Spleen (tissue), 11 donors: ENCODE results near the gene GMDS. TPM values are rescaled to one million over a fixed set of nuclear protein-coding genes. Genes with fewer than 3 reads are reported as not detected.
A peak's percentile ranks its signal among the peaks of the same experiment; 100 is the strongest.

Source experiments
- DNase-seq: peaks from one replicate; pipeline ENCODE4 v3.0.0-alpha.2; 2020
- H3K27ac ChIP-seq, 8 donors: fragments of 200-600 bp; sonication (generic) in 7 of 8; 1 replicate in 4 of 8; 2 replicates in 4 of 8; pipeline versions ENCODE4 v1.5.0 to v1.8.0; 2016 to 2021; ENCODE audit warnings: inconsistent platforms in 4 of 8, mild to moderate bottlenecking in 4 of 8, moderate library complexity in 1 of 8
- H3K27me3 ChIP-seq, 7 donors: fragments of 200-600 bp; sonication (generic) in 6 of 7; replicated peaks in 1 of 7; 1 replicate in 4 of 7; 2 replicates in 3 of 7; pipeline versions ENCODE4 v1.5.0 to v1.8.0; 2016 to 2021; ENCODE audit warnings: inconsistent platforms in 3 of 7, mild to moderate bottlenecking in 1 of 7
- H3K36me3 ChIP-seq, 6 donors: fragments of 200-600 bp; sonication (generic) in 5 of 6; 1 replicate in 4 of 6; 2 replicates in 2 of 6; pipeline versions ENCODE4 v1.5.0 to v1.8.0; 2016 to 2021; ENCODE audit warnings: inconsistent platforms in 2 of 6
- H3K4me1 ChIP-seq, 6 donors: fragments of 200-600 bp; sonication (generic) in 5 of 6; 1 replicate in 3 of 6; 2 replicates in 3 of 6; pipeline versions ENCODE4 v1.5.0 to v1.8.0; 2016 to 2021; ENCODE audit warnings: inconsistent platforms in 3 of 6
- H3K4me3 ChIP-seq, 8 donors: fragments of 200-600 bp; sonication (generic) in 7 of 8; 1 replicate in 4 of 8; 2 replicates in 4 of 8; pipeline versions ENCODE4 v1.5.0 to v1.8.0; 2016 to 2021; ENCODE audit warnings: inconsistent platforms in 4 of 8, mild to moderate bottlenecking in 4 of 8, moderate library complexity in 2 of 8
- H3K9me3 ChIP-seq, 8 donors: fragments of 200-600 bp; sonication (generic) in 7 of 8; 1 replicate in 4 of 8; 2 replicates in 4 of 8; pipeline versions ENCODE4 v1.5.0 to v1.8.0; 2016 to 2021; ENCODE audit warnings: inconsistent platforms in 4 of 8
- POLR2A ChIP-seq, 3 donors: fragments of 450-650 bp; IDR thresholded peaks; one replicate each; pipeline ENCODE4 v1.5.1; 2017; ENCODE audit warnings: antibody characterized with exemption in 3 of 3, mild to moderate bottlenecking in 1 of 3
- POLR2AphosphoS5 ChIP-seq, 3 donors: sonication (generic); formaldehyde crosslinking; IDR thresholded peaks; one replicate each; pipeline ENCODE4 v1.5.1; 2017; ENCODE audit warnings: antibody characterized with exemption in 3 of 3
- WGBS, 5 donors: extraction: QIAGEN DNeasy Blood & Tissue Kit in 3 of 5; methylation state at CpG; one replicate each; pipeline versions ENCODE4 v1.1.5 to v1.1.7; 2013 to 2018; 5-methylcytosine and 5-hydroxymethylcytosine counted together
- intact Hi-C: fragments of 100-400 bp; cut with DNase I; formaldehyde crosslinking; loops from one replicate; pipeline ENCODE4 v1.15.0; 2023; ENCODE audit warnings: low total_unique reads
- polyA plus RNA-seq, 3 donors: library from polyadenylated mRNA; stranded (reverse); fragments of 200-250 nt; gene quantifications; one replicate each; pipeline ENCODE4 v1.2.1, GENCODE V29; 2013
- total RNA-seq, 7 donors: library from RNA; depleted of rRNA in 3 of 7; stranded (reverse); fragments of >200 nt in 3 of 7; fragmentation: NEBNext Ultra II Directional in 4 of 7; extraction: Animal tissue kit (Norgen Biotek cat#: 25700) in 4 of 7; gene quantifications; one replicate each; pipeline versions ENCODE4 v1.1.0 to v1.2.1, GENCODE V29; 2016 to 2021
- TF ChIP-seq, protein P1 (sequence below), 11 experiments: fragments of 200-600 bp in 7 of 11; fragments of 450-650 bp in 4 of 11; sonication (generic) in 4 of 11; IDR thresholded peaks in 8 of 11; conservative IDR thresholded peaks in 3 of 11; 1 replicate in 7 of 11; 2 replicates in 4 of 11; pipeline versions ENCODE4 v1.4.0 to v1.8.0; 2016 to 2021; ENCODE audit warnings: antibody characterized with exemption in 11 of 11, inconsistent platforms in 4 of 11, mild to moderate bottlenecking in 1 of 11
- donor health status: healthy with polysubstance abuse.
- donor health status: DM: no; HTN: no; CAD: no; lungs with moderate emphysema.
- donor health status: DM: no; HTN: no; CAD: no.
- donor health status: Bipolar disorder and iron deficiency.
- donor health status: healthy.
- donor health status: DM: no; HTN: no; CAD: no.
- donor health status: DM: yes; HTN: yes; CAD: no.

GMDS gene
- total and polyA plus RNA-seq, 10 donors, result 9.1 to 30.8 (median 17.7) TPM

DNA sequence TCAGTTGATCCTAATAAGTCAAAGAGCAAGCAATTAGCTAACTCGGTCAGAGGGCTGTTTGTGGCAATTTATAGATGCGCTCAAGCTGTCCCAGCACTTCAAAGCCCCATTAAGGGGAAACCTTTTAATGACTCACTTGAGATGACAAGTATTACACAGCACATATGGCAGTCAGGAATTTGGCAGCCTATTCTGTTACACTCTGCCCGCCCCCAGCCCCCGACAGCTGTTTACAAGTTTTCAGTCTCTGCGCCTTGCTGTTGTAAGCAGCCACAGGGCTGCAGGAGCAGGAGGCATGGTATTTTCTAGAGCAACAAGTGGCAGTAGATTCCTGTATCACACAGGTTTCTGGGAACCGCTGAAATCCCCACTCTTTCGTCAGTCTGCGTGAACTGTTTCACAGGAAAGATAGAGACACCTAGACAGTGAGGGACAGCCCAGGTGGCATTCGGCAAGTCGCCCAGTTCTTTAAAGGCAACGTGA lies 372.7 kb downstream of the GMDS start:
- intact Hi-C loops, result no loop called here
- no peak overlapping the region for H3K27ac ChIP-seq
- WGBS, 5 donors, result 65 to 92% (median 83%) methylated on average over 11 of the region's 11 CpGs
- DNase-seq, result no peak
- no peaks in the 10 kb centered on the region for H3K9me3 ChIP-seq
- TF ChIP-seq POLR2A (IDR thresholded peaks at IDR 0.05) (no peak), POLR2AphosphoS5 (IDR thresholded peaks at IDR 0.05) (peak in 1 of 3 donors; percentile 20)
- H3K4me3 ChIP-seq, result no peak overlapping the region
- no peaks in the 10 kb centered on the region for H3K36me3 ChIP-seq
- H3K27me3 ChIP-seq, result peaks cover 0 to 8% (median 0%) of the 10 kb centered on the region in 7 donors
- peaks cover 0 to 4% (median 0%) of the 10 kb centered on the region in 6 donors for H3K4me1 ChIP-seq

DNA sequence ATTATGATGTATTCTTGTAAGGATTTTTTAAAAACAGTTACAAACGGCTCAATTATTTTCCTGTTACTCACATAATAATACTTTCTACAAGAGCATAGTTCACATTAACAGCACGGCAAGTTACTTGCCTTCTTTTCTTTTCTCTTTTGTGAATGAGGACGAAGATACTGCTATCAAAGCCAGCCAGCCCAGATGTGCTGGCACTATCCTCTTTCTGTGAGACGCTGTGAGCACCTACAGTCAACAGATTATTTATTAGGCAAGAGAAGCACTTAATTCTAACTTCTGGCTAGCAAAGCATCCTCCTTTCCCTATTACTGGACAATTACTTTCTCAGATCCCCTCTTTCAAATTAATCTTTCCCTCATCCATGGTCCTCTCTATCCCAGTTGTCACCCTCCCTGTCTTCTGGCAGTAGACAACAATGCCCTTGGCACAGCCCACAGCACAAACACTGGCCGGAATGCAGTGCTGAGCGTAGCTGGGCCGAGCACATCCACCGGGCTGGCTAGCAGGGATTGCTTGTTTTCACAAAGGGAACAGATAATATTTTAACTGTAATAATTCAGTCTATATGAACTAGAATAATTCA lies 373.6 kb downstream of the GMDS start:
- intact Hi-C loops, result no loop called here
- 70 to 90% (median 83%) methylated on average over 8 of the region's 8 CpGs for WGBS, 5 donors
- H3K9me3 ChIP-seq, result no peaks in the 10 kb centered on the region
- DNase-seq, result no peak
- no peak for TF ChIP-seq POLR2A (IDR thresholded peaks at IDR 0.05)
- no peak for TF ChIP-seq POLR2AphosphoS5 (IDR thresholded peaks at IDR 0.05)
- TF ChIP-seq, protein P1, sequence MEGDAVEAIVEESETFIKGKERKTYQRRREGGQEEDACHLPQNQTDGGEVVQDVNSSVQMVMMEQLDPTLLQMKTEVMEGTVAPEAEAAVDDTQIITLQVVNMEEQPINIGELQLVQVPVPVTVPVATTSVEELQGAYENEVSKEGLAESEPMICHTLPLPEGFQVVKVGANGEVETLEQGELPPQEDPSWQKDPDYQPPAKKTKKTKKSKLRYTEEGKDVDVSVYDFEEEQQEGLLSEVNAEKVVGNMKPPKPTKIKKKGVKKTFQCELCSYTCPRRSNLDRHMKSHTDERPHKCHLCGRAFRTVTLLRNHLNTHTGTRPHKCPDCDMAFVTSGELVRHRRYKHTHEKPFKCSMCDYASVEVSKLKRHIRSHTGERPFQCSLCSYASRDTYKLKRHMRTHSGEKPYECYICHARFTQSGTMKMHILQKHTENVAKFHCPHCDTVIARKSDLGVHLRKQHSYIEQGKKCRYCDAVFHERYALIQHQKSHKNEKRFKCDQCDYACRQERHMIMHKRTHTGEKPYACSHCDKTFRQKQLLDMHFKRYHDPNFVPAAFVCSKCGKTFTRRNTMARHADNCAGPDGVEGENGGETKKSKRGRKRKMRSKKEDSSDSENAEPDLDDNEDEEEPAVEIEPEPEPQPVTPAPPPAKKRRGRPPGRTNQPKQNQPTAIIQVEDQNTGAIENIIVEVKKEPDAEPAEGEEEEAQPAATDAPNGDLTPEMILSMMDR (IDR thresholded peaks at IDR 0.05 in 8 of 11, conservative IDR thresholded peaks at IDR 0.05 in 3 of 11), result no peak
- no peak overlapping the region for H3K27ac ChIP-seq
- H3K36me3 ChIP-seq, result no peaks in the 10 kb centered on the region
- peaks cover 0 to 8% (median 0%) of the 10 kb centered on the region in 7 donors for H3K27me3 ChIP-seq
- peaks cover 0 to 4% (median 0%) of the 10 kb centered on the region in 6 donors for H3K4me1 ChIP-seq
- H3K4me3 ChIP-seq, result no peak overlapping the region

DNA sequence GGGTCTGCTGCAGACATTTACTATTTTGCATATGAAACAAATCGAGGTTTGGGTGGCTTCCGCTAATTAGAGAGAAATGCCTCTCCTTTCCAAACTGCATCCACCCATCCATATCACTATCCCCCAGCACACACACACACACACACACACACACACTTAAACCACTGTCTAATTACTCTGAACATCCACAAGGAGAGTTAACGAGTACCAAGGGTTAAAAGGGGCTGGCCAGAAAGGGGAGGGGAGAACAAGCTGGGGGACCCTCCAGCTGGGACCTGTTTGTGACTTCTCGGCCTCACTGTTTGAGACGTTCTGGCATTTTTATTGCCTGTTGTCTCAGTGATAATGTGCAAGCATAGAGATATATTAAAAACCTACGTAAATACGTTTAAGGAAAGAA lies 374.5 kb downstream of the GMDS start:
- WGBS, 5 donors, result 70 to 88% (median 84%) methylated on average over 7 of the region's 7 CpGs
- no peak overlapping the region for H3K4me3 ChIP-seq
- intact Hi-C loops, result no loop called here
- peaks cover 0 to 8% (median 0%) of the 10 kb centered on the region in 7 donors for H3K27me3 ChIP-seq
- no peak overlapping the region for H3K27ac ChIP-seq
- no peak for TF ChIP-seq POLR2AphosphoS5 (IDR thresholded peaks at IDR 0.05)
- TF ChIP-seq, protein P1 (IDR thresholded peaks at IDR 0.05 in 8 of 11, conservative IDR thresholded peaks at IDR 0.05 in 3 of 11), result no peak
- no peak for TF ChIP-seq POLR2A (IDR thresholded peaks at IDR 0.05)
- peaks cover 0 to 4% (median 0%) of the 10 kb centered on the region in 6 donors for H3K4me1 ChIP-seq
- H3K9me3 ChIP-seq, result no peaks in the 10 kb centered on the region
- no peaks in the 10 kb centered on the region for H3K36me3 ChIP-seq
- no peak for DNase-seq

DNA sequence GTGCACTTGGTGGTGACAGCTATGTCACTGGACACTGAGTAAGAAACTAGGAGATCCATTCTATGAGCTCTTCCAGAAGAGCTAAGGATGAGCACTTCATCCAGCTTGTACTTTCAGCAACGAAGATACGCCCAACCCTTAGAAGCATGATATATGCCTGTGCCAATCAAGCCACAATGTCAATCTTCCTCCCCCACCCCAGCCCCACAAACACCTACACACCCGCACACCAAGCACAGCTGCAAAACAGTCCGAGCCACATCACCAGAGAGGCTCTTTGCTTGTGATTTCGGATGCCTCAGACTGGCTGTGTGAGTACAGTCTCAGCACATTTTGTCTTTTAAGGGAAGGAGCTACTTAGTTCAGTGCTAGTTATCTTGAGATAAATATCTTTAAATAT lies 375.2 kb downstream of the GMDS start:
- WGBS, 5 donors, result 76 to 88% (median 85%) methylated on average over 5 of the region's 5 CpGs
- intact Hi-C loops, result no loop called here
- Histone ChIP-seq H3K4me1 (peaks cover 0 to 4% (median 0%) of the 10 kb centered on the region in 6 donors), H3K36me3 (no peaks in the 10 kb centered on the region), H3K9me3 (no peaks in the 10 kb centered on the region), H3K27me3 (peaks cover 0 to 5% (median 0%) of the 10 kb centered on the region in 7 donors), H3K4me3 (no peak overlapping the region), H3K27ac (no peak overlapping the region)
- TF ChIP-seq, protein P1 (IDR thresholded peaks at IDR 0.05 in 8 of 11, conservative IDR thresholded peaks at IDR 0.05 in 3 of 11), result no peak
- TF ChIP-seq POLR2AphosphoS5 (IDR thresholded peaks at IDR 0.05) (no peak), POLR2A (IDR thresholded peaks at IDR 0.05) (no peak)
- no peak for DNase-seq
